ACC112 (cell line): ENCODE results near the gene SLC43A1.
"Not testable (repeated sequence)": the region's sequence is repeated elsewhere in the genome, so short reads cannot be mapped to it uniquely, and the experiment has no call there.

Experiments used
- H2AFZ ChIP-seq: fragments of 200-600 bp; sonication (generic); one replicate; pipeline ENCODE4 v1.6.0; 2017; ENCODE audit warnings: antibody characterized with exemption, low read length; ENCODE audit not compliant: unreplicated experiment
- H3K27ac ChIP-seq: fragments of 200-600 bp; sonication (generic); 2 replicates; pipeline ENCODE4 v1.5.1; 2014; ENCODE audit warnings: low read depth, mild to moderate bottlenecking, antibody characterized with exemption, low read length, moderate library complexity
- H3K27me3 ChIP-seq: fragments of 200-600 bp; sonication (generic); 2 replicates; pipeline ENCODE4 v1.6.1; 2014; ENCODE audit warnings: mild to moderate bottlenecking, antibody characterized with exemption, low read length, moderate library complexity, mixed read lengths; ENCODE audit not compliant: insufficient read depth
- H3K36me3 ChIP-seq: fragments of 200-600 bp; sonication (generic); 2 replicates; pipeline ENCODE4 v1.6.1; 2016; ENCODE audit warnings: mild to moderate bottlenecking, antibody characterized with exemption, low read length, moderate library complexity, mixed read lengths; ENCODE audit not compliant: insufficient read depth
- H3K4me1 ChIP-seq: fragments of 200-600 bp; sonication (generic); one replicate; pipeline ENCODE4 v1.6.1; 2016; ENCODE audit warnings: low read length, mixed read lengths; ENCODE audit not compliant: insufficient read depth, unreplicated experiment, control insufficient read depth
- H3K4me3 ChIP-seq: fragments of 200-600 bp; sonication (generic); 2 replicates; pipeline ENCODE4 v1.5.1; 2014; ENCODE audit warnings: mild to moderate bottlenecking, low read depth, low read length
- H3K79me2 ChIP-seq: fragments of 200-600 bp; sonication (generic); one replicate; pipeline ENCODE4 v1.6.0; 2016; ENCODE audit warnings: low read length; ENCODE audit not compliant: control insufficient read depth, unreplicated experiment, insufficient read depth

Gene SLC43A1

GRCh38 chr11:57545883-57546282 lies 30.4 kb upstream of the SLC43A1 start:
- Histone ChIP-seq H2AFZ (no peak overlapping the region), H3K4me3 (no peak overlapping the region), H3K27ac (no peak overlapping the region), H3K36me3 (peaks cover 20% of the 10 kb centered on the region; the same call in 1 of the 2 replicates), H3K27me3 (no peaks in the 10 kb centered on the region), H3K4me1 (no peaks in the 10 kb centered on the region), H3K79me2 (no peaks in the 10 kb centered on the region)

GRCh38 chr11:57544566-57544965 lies 29.1 kb upstream of the SLC43A1 start:
- H3K27me3 ChIP-seq, result no peaks in the 10 kb centered on the region
- no peak overlapping the region for H2AFZ ChIP-seq
- peaks cover 8% of the 10 kb centered on the region; the same call in 1 of the 2 replicates for H3K36me3 ChIP-seq
- H3K4me1 ChIP-seq, result no peaks in the 10 kb centered on the region
- H3K4me3 ChIP-seq, result no peak overlapping the region
- H3K79me2 ChIP-seq, result no peaks in the 10 kb centered on the region
- H3K27ac ChIP-seq, result no peak overlapping the region

- H2AFZ ChIP-seq, result no peak overlapping the region
- no peak overlapping the region for H3K4me3 ChIP-seq
- no peaks in the 10 kb centered on the region for H3K79me2 ChIP-seq
- no peaks in the 10 kb centered on the region for H3K4me1 ChIP-seq
- H3K36me3 ChIP-seq, result peaks cover 8% of the 10 kb centered on the region; the same call in 1 of the 2 replicates
- H3K27me3 ChIP-seq, result no peaks in the 10 kb centered on the region
- H3K27ac ChIP-seq, result no peak overlapping the region
Measured at GRCh38 chr11:57543593-57543992, 28.1 kb upstream of the SLC43A1 start.

GRCh38 chr11:57542582-57542981 lies 27.1 kb upstream of the SLC43A1 start:
- Histone ChIP-seq H3K79me2 (no peaks in the 10 kb centered on the region), H3K27me3 (no peaks in the 10 kb centered on the region), H2AFZ (no peak overlapping the region), H3K4me3 (no peak overlapping the region), H3K4me1 (no peaks in the 10 kb centered on the region), H3K27ac (no peak overlapping the region), H3K36me3 (0 out of 2 replicates have a peak, but pooled peaks cover 4% of the 10 kb centered on the region)

- Histone ChIP-seq H3K4me1 (no peaks in the 10 kb centered on the region), H3K27ac (no peak overlapping the region), H3K36me3 (no peaks in the 10 kb centered on the region), H2AFZ (no peak overlapping the region), H3K79me2 (no peaks in the 10 kb centered on the region), H3K4me3 (no peak overlapping the region), H3K27me3 (no peaks in the 10 kb centered on the region)
Measured at GRCh38 chr11:57541169-57541568, 25.7 kb upstream of the SLC43A1 start.

- H3K4me1 ChIP-seq, result no peaks in the 10 kb centered on the region
- no peaks in the 10 kb centered on the region for H3K36me3 ChIP-seq
- no peaks in the 10 kb centered on the region for H3K27me3 ChIP-seq
- no peaks in the 10 kb centered on the region for H3K79me2 ChIP-seq
- no peak overlapping the region for H3K4me3 ChIP-seq
- H3K27ac ChIP-seq, result no peak overlapping the region
- H2AFZ ChIP-seq, result no peak overlapping the region
Measured at GRCh38 chr11:57539342-57539741, 23.8 kb upstream of the SLC43A1 start.

- no peak within 1 kb of the TSS for H2AFZ ChIP-seq
- H3K27ac ChIP-seq, result no peak within 1 kb of the TSS
- no peaks in the 10 kb centered on the region for H3K36me3 ChIP-seq
- no peaks in the 10 kb centered on the region for H3K4me1 ChIP-seq
- H3K27me3 ChIP-seq, result no peaks in the 10 kb centered on the region
- no peaks in the 10 kb centered on the region for H3K79me2 ChIP-seq
- H3K4me3 ChIP-seq, result no peak within 1 kb of the TSS
Measured at GRCh38 chr11:57536947-57537619, 21.6 kb upstream of the SLC43A1 start, which contains the start of gene SMTNL1. SMTNL1 (plus strand) TSS chr11:57537595; CDS start chr11:57542643, 5,048 bp downstream.

- not testable (repeated sequence) for H3K27ac ChIP-seq, H3K4me3 ChIP-seq, H3K79me2 ChIP-seq, H3K36me3 ChIP-seq, H2AFZ ChIP-seq, H3K27me3 ChIP-seq
- H3K4me1 ChIP-seq, result peaks cover 11% of the 10 kb centered on the region
Measured at GRCh38 chr11:57534449-57534848, 18.9 kb upstream of the SLC43A1 start.

GRCh38 chr11:57530596-57531507 lies 15.3 kb upstream of the SLC43A1 start, which contains the start of gene TIMM10:
TIMM10 (minus strand) TSS chr11:57530754; CDS start chr11:57530189, 565 bp downstream.
- Histone ChIP-seq H3K27me3 (no peaks in the 10 kb centered on the region), H3K4me1 (peaks cover 12% of the 10 kb centered on the region), H2AFZ (peak within 1 kb of the TSS; percentile 83), H3K4me3 (peak within 1 kb of the TSS; percentile 85), H3K79me2 (peaks cover 16% of the 10 kb centered on the region), H3K36me3 (no peaks in the 10 kb centered on the region), H3K27ac (peak within 1 kb of the TSS; percentile 7; the same call in 1 of the 2 replicates)

- H3K36me3 ChIP-seq, result no peaks in the 10 kb centered on the region
- H3K79me2 ChIP-seq, result peaks cover 16% of the 10 kb centered on the region
- no peaks in the 10 kb centered on the region for H3K27me3 ChIP-seq
- H3K27ac ChIP-seq, result peak overlapping the region; percentile 7; the same call in 1 of the 2 replicates
- H3K4me1 ChIP-seq, result peaks cover 12% of the 10 kb centered on the region
- H3K4me3 ChIP-seq, result peak overlapping the region; percentile 85
- peak overlapping the region; percentile 73 for H2AFZ ChIP-seq
Measured at GRCh38 chr11:57530215-57530595, 14.7 kb upstream of the SLC43A1 start.
